ENCODE results near the gene CTNND2. TPM values are rescaled to one million over a fixed set of nuclear protein-coding genes. Genes with fewer than 3 reads are reported as not detected.

The CTNND2 gene
- total RNA-seq, 1 experiment from 2014 or later, result not detected

DNA sequence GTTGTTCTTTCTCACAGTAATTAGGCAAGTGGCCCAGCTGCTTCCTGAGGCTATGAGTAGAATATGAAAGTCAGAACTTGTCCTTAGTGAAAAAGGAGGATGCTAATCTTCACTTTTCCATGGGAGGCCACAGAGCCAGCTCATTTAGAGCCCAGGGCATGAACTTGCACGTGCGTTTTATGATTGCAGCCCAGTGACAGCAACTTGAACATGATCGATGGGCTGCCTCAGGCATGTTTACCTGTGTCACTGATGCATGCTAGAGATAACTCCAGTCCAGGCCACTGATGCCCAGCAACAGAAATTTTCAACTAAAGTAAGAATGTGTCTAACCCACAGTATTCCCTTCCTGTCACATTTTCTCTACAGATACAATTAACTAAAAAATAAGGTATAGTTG, 179.3 kb downstream of the CTNND2 start:
- BruUV-seq (replicated peaks), result no TSS peak
- intact Hi-C loops (cut with micrococcal nuclease; ENCODE audit: unreplicated experiment), result no loop called here
- ChIA-PET CTCF (no interaction called here), POLR2A (ENCODE audit: low non-redundant PET) (no interaction called here)
- Histone ChIP-seq H3K27ac (ENCODE audit: low read depth, low read length, poor library complexity, severe bottlenecking) (no peak overlapping the region), H3K36me3 (ENCODE audit: insufficient read depth, low read length, poor library complexity, severe bottlenecking) (no peaks in the 10 kb centered on the region), H3K9me3 (ENCODE audit: low read depth, low read length, poor library complexity, severe bottlenecking) (no peaks in the 10 kb centered on the region), H3K4me3 (ENCODE audit: low read depth, low read length, poor library complexity, severe bottlenecking) (no peak overlapping the region), H3K27me3 (replicated peaks; ENCODE audit: insufficient read depth, low read depth, low read length, poor library complexity) (no peaks in the 10 kb centered on the region), H3K4me1 (ENCODE audit: insufficient read depth, low read length, poor library complexity, severe bottlenecking) (no peaks in the 10 kb centered on the region)
- no peak for DNase-seq (ENCODE audit: low spot score)
- TF ChIP-seq EZH2 (IDR thresholded peaks at IDR 0.05; ENCODE audit: borderline replicate concordance, low read depth, low read length, poor library complexity, severe bottlenecking), result no peak
- TF ChIP-seq, protein P1, sequence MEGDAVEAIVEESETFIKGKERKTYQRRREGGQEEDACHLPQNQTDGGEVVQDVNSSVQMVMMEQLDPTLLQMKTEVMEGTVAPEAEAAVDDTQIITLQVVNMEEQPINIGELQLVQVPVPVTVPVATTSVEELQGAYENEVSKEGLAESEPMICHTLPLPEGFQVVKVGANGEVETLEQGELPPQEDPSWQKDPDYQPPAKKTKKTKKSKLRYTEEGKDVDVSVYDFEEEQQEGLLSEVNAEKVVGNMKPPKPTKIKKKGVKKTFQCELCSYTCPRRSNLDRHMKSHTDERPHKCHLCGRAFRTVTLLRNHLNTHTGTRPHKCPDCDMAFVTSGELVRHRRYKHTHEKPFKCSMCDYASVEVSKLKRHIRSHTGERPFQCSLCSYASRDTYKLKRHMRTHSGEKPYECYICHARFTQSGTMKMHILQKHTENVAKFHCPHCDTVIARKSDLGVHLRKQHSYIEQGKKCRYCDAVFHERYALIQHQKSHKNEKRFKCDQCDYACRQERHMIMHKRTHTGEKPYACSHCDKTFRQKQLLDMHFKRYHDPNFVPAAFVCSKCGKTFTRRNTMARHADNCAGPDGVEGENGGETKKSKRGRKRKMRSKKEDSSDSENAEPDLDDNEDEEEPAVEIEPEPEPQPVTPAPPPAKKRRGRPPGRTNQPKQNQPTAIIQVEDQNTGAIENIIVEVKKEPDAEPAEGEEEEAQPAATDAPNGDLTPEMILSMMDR (conservative IDR thresholded peaks at IDR 0.05; ENCODE audit: low read depth, low read length), result no peak

DNA sequence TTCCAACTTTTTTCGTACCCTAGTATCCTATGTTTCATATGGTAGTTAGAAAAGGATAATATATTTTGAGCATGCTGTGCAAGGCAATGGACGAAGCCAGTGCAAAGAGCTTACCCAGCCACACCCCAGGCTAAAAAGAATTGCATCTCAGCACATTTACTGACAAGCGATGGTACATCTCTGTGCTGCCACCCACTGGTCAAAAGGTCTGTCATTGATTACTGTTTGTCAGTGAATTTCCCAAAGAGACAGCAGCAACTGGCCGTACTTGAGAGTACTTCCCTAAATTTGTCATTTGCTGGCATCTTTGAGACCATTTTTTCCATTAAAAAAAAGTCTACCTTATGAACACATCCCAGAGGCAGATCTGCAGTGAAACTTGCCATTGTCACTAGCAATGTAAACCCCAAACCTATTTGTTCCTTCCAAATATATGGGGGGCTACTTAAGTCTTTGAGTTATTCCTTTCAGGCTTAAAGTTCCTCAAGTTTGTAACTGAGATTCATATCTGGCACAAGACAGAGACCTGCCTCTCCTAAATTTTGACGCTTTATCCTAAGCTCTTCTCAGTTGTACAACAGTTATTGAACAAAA, 184.3 kb downstream of the CTNND2 start:
- ChIA-PET CTCF (no interaction called here), POLR2A (ENCODE audit: low non-redundant PET) (no interaction called here)
- intact Hi-C loops (cut with micrococcal nuclease; ENCODE audit: unreplicated experiment), result no loop called here
- H3K9me3 ChIP-seq (ENCODE audit: low read depth, low read length, poor library complexity, severe bottlenecking), result no peaks in the 10 kb centered on the region
- no peak overlapping the region for H3K4me3 ChIP-seq (ENCODE audit: low read depth, low read length, poor library complexity, severe bottlenecking)
- H3K4me1 ChIP-seq (ENCODE audit: insufficient read depth, low read length, poor library complexity, severe bottlenecking), result no peaks in the 10 kb centered on the region
- BruUV-seq (replicated peaks), result no TSS peak
- H3K36me3 ChIP-seq (ENCODE audit: insufficient read depth, low read length, poor library complexity, severe bottlenecking), result no peaks in the 10 kb centered on the region
- H3K27me3 ChIP-seq (replicated peaks; ENCODE audit: insufficient read depth, low read depth, low read length, poor library complexity), result no peaks in the 10 kb centered on the region
- TF ChIP-seq, protein P1 (conservative IDR thresholded peaks at IDR 0.05; ENCODE audit: low read depth, low read length), result peak; percentile 38
- TF ChIP-seq EZH2 (IDR thresholded peaks at IDR 0.05; ENCODE audit: borderline replicate concordance, low read depth, low read length, poor library complexity, severe bottlenecking), result no peak
- DNase-seq (ENCODE audit: low spot score), result peak; percentile 28
- no peak overlapping the region for H3K27ac ChIP-seq (ENCODE audit: low read depth, low read length, poor library complexity, severe bottlenecking)

DNA sequence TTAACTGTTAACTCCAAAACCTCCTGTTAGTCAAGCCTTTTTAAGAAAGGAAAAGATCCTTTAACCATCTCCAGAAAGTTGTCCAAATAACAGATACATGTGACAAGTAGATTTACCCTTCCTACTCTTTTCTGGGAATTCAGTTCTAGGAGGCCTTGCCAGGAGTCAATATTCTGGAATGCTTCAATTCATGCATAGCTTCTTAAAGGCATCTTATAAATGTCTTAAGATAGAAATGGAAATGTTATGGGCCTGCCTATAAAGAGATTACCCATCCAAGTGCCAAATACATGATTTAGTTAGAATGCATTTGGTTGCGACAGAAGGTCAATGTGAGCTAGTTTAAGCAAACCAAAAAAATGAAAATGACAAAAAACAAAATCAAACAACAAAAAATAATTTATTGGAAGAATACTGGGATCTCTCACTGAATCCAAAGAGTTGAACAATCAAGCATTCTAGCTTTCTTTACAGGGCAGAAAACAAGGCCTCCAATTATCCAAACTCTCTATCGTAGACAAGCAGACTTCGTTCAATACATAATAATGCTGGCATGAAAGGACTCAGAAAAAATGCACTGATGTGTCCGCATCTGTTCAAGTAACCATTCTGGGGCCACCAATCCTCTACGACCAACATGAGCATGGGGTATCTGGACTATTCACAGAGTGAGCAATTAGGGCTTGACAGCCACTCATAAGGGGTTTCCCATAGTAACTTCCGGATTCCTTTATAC, 188.6 kb downstream of the CTNND2 start:
- Histone ChIP-seq H3K9me3 (ENCODE audit: low read depth, low read length, poor library complexity, severe bottlenecking) (no peaks in the 10 kb centered on the region), H3K36me3 (ENCODE audit: insufficient read depth, low read length, poor library complexity, severe bottlenecking) (no peaks in the 10 kb centered on the region), H3K27ac (ENCODE audit: low read depth, low read length, poor library complexity, severe bottlenecking) (no peak overlapping the region), H3K4me3 (ENCODE audit: low read depth, low read length, poor library complexity, severe bottlenecking) (no peak overlapping the region), H3K27me3 (replicated peaks; ENCODE audit: insufficient read depth, low read depth, low read length, poor library complexity) (no peaks in the 10 kb centered on the region), H3K4me1 (ENCODE audit: insufficient read depth, low read length, poor library complexity, severe bottlenecking) (no peaks in the 10 kb centered on the region)
- POLR2A ChIA-PET (ENCODE audit: low non-redundant PET), result no interaction called here
- no TSS peak for BruUV-seq (replicated peaks)
- DNase-seq (ENCODE audit: low spot score), result no peak
- CTCF ChIA-PET, result no interaction called here
- TF ChIP-seq, protein P1 (conservative IDR thresholded peaks at IDR 0.05; ENCODE audit: low read depth, low read length), result no peak
- TF ChIP-seq EZH2 (IDR thresholded peaks at IDR 0.05; ENCODE audit: borderline replicate concordance, low read depth, low read length, poor library complexity, severe bottlenecking), result no peak
- intact Hi-C loops (cut with micrococcal nuclease; ENCODE audit: unreplicated experiment), result no loop called here

Measured in A673 (cell line).